GM10266 (cell line): ENCODE measurements around the gene SLU7.

Experiments used
- DNase-seq: peaks from one replicate; pipeline ENCODE4 v3.0.0; 2012; ENCODE audit errors: extremely low spot score
- CTCF ChIP-seq: IDR thresholded peaks from 2 replicates; pipeline ENCODE4 v1.5.1; 2012; ENCODE audit warnings: mild to moderate bottlenecking, low read depth; ENCODE audit not compliant: control insufficient read depth, insufficient read depth; ENCODE audit errors: missing control alignments

SLU7 gene

GRCh38 chr5:160418561-160419457 lies at the start of gene SLU7:
Gene SLU7 (minus strand): TSS chr5:160419081. CDS start chr5:160415294, 3,787 bp downstream.
- TF ChIP-seq CTCF = no peak
- peak; percentile 88 for DNase-seq

- no peak for DNase-seq
- no peak for TF ChIP-seq CTCF
Measured at GRCh38 chr5:160468363-160468975, 49.6 kb upstream of the SLU7 start.

GRCh38 chr5:160467555-160468362 lies 48.9 kb upstream of the SLU7 start:
- no peak for TF ChIP-seq CTCF
- DNase-seq = peak; percentile 77

GRCh38 chr5:160466889-160467554 lies 48.1 kb upstream of the SLU7 start:
- no peak for DNase-seq
- TF ChIP-seq CTCF = no peak

- no peak for DNase-seq
- TF ChIP-seq CTCF = no peak
Measured at GRCh38 chr5:160466116-160466515, 47.2 kb upstream of the SLU7 start.

- no peak for TF ChIP-seq CTCF
- DNase-seq = no peak
Measured at GRCh38 chr5:160464466-160464797, 45.6 kb upstream of the SLU7 start.
